Panc1 (cell line): Measurements from ENCODE around the gene GTPBP1. TPM values are rescaled to one million over a fixed set of nuclear protein-coding genes. Genes with fewer than 3 reads are reported as not detected.

Experiments used
- ATAC-seq: fragments of 200-7000 bp; cut with Tn5 transposase; 2 replicates; pipeline ENCODE4 v1.9.1; 2020; ENCODE audit warnings: mild to moderate bottlenecking, moderate library complexity
- BruUV-seq: library from RNA; stranded (reverse); fragments of 400-500 nt; replicated peaks from 2 replicates; lab custom pipeline; 2021; lab: Mats Ljungman, UMichigan
- CTCF ChIA-PET: fragments of 300-600 bp; sonication (Branson Sonifier 250); formaldehyde crosslinking; loops from one replicate; lab custom pipeline; 2022; ENCODE audit warnings: antibody characterized with exemption; lab: Charles Lee
- POLR2A ChIA-PET: fragments of 300-600 bp; sonication (Branson Sonifier 250); formaldehyde crosslinking; loops from one replicate; lab custom pipeline; 2022; ENCODE audit warnings: antibody characterized with exemption; lab: Charles Lee
- DNase-seq: peaks from one replicate; pipeline ENCODE4 v3.0.0-alpha.2; 2010; ENCODE audit warnings: low read depth, low spot score
- H3K27ac ChIP-seq: 2 replicates; pipeline ENCODE4 v1.5.1; 2011; ENCODE audit warnings: mild to moderate bottlenecking, low read length, inconsistent platforms
- H3K27me3 ChIP-seq: fragments of 200-500 bp; sonication (Bioruptor generic); 2 replicates; pipeline ENCODE4 v1.6.0; 2014; ENCODE audit warnings: low read length, inconsistent platforms; ENCODE audit not compliant: control insufficient read depth, insufficient read depth
- H3K36me3 ChIP-seq: fragments of 200-500 bp; sonication (Bioruptor generic); 2 replicates; pipeline ENCODE4 v1.5.1; 2014; ENCODE audit warnings: inconsistent platforms, mild to moderate bottlenecking, low read length, moderate library complexity; ENCODE audit not compliant: control insufficient read depth, insufficient read depth
- H3K4me1 ChIP-seq: 2 replicates; pipeline ENCODE4 v1.5.1; 2011; ENCODE audit warnings: inconsistent platforms, mild to moderate bottlenecking, low read length, moderate library complexity; ENCODE audit not compliant: control insufficient read depth, insufficient read depth
- H3K4me3 ChIP-seq, 2 experiments: 2 replicates each; pipeline ENCODE4 v1.5.1; 2011 to 2012; ENCODE audit warnings: low read depth in 2 of 2, low read length in 2 of 2, mild to moderate bottlenecking in 2 of 2, inconsistent platforms in 1 of 2, moderate library complexity in 1 of 2
- H3K9me3 ChIP-seq: fragments of 200-500 bp; sonication (Bioruptor generic); 2 replicates; pipeline ENCODE4 v1.5.1; 2014; ENCODE audit warnings: low read depth, mild to moderate bottlenecking, inconsistent platforms, low read length, moderate library complexity; ENCODE audit not compliant: control insufficient read depth, insufficient read depth
- CTCF ChIP-seq: fragments of 450-650 bp; IDR thresholded peaks from 2 replicates; pipeline ENCODE4 v1.5.1; 2017; ENCODE audit warnings: mild to moderate bottlenecking
- POLR2AphosphoS5 ChIP-seq: IDR thresholded peaks from 2 replicates; pipeline ENCODE4 v1.6.1; 2012; ENCODE audit warnings: mild to moderate bottlenecking, low read depth, low read length, moderate library complexity
- REST ChIP-seq, 2 experiments: IDR thresholded peaks; 2 replicates each; pipeline ENCODE4 v1.6.1; 2011 to 2012; ENCODE audit warnings: low read depth in 2 of 2, control low read depth in 1 of 2, low read length in 1 of 2, mild to moderate bottlenecking in 1 of 2, moderate library complexity in 1 of 2; ENCODE audit not compliant: insufficient read depth in 1 of 2
- SIN3A ChIP-seq: IDR thresholded peaks from 2 replicates; pipeline ENCODE4 v1.6.1; 2012; ENCODE audit warnings: low read depth, mild to moderate bottlenecking, low read length, moderate library complexity, borderline replicate concordance; ENCODE audit not compliant: insufficient read depth
- TCF7L2 ChIP-seq: IDR thresholded peaks from 2 replicates; pipeline ENCODE4 v1.6.1; 2011; ENCODE audit warnings: mild to moderate bottlenecking, low read depth, low read length, inconsistent platforms
- in situ Hi-C: cut with HindIII; loops from 2 replicates; pipeline ENCODE4 v1.10.0; 2016; ENCODE audit warnings: low sequenced_read_pairs, low pct_unique_long_range_greater_than_20kb
- intact Hi-C: fragments of 100-400 bp; cut with micrococcal nuclease; formaldehyde crosslinking; loops from one replicate; pipeline ENCODE4 v1.10.0; 2022; ENCODE audit not compliant: unreplicated experiment
- total RNA-seq: library from RNA; stranded (reverse); gene quantifications from one replicate; pipeline ENCODE4 v1.2.1, GENCODE V29; 2021; ENCODE audit not compliant: unreplicated experiment

Gene GTPBP1
- total RNA-seq, 1 experiment from 2014 or later = 25.5 TPM

- H3K9me3 ChIP-seq = no peaks in the 10 kb centered on the region
- no peak for ATAC-seq
- in situ Hi-C loops (no loop called here), intact Hi-C loops (no loop called here)
- POLR2A ChIA-PET = interaction anchor here (0.6 kb wide), 1 partner anchor 22 kb away, joined by 5 read pairs; no protein-coding TSS in a partner anchor
- no TSS peak for BruUV-seq
- CTCF ChIA-PET = no interaction called here
- no peak overlapping the region for H3K4me3 ChIP-seq
- peaks cover 4% of the 10 kb centered on the region; the same call in 1 of the 2 replicates for H3K36me3 ChIP-seq
- DNase-seq = no peak
- no peaks in the 10 kb centered on the region for H3K27me3 ChIP-seq
- H3K4me1 ChIP-seq = no peaks in the 10 kb centered on the region
- H3K27ac ChIP-seq = no peak overlapping the region
- TF ChIP-seq TCF7L2 = no peak
- no peak for TF ChIP-seq REST (IDR thresholded peaks at IDR 0.05; ENCODE audit: insufficient read depth in 1 of 2, low read depth in 2 of 2, low read length in 1 of 2)
- TF ChIP-seq SIN3A = no peak
- TF ChIP-seq POLR2AphosphoS5 = no peak
- TF ChIP-seq CTCF = no peak
These were observed 20.3 kb downstream of the GTPBP1 start for GRCh38 chr22:38725900-38726655.

GRCh38 chr22:38727123-38727522 is 21.4 kb downstream of the GTPBP1 start:
- ATAC-seq = no peak

More at GRCh38 chr22:38727123-38727522, 21.4 kb downstream of the GTPBP1 start:
- BruUV-seq = no TSS peak
- TF ChIP-seq POLR2AphosphoS5 (no peak), REST (IDR thresholded peaks at IDR 0.05; ENCODE audit: insufficient read depth in 1 of 2, low read depth in 2 of 2, low read length in 1 of 2) (no peak), CTCF (no peak), TCF7L2 (no peak), SIN3A (no peak)
- Histone ChIP-seq H3K9me3 (no peaks in the 10 kb centered on the region), H3K4me1 (no peaks in the 10 kb centered on the region), H3K27me3 (no peaks in the 10 kb centered on the region), H3K4me3 (no peak overlapping the region), H3K36me3 (peaks cover 2% of the 10 kb centered on the region; the same call in 1 of the 2 replicates), H3K27ac (no peak overlapping the region)
- in situ Hi-C loops = no loop called here
- ChIA-PET CTCF (no interaction called here), POLR2A (no interaction called here)
- intact Hi-C loops = no loop called here
- DNase-seq = no peak
